Astrocyte (in vitro differentiated cells and primary cell): ENCODE measurements around the gene GJB5.

Source experiments
- CTCF ChIP-seq: IDR thresholded peaks from 2 replicates; pipeline ENCODE4 v1.5.1; 2011; ENCODE audit warnings: low read depth, mild to moderate bottlenecking, inconsistent platforms, low read length, moderate library complexity; ENCODE audit not compliant: insufficient read depth
- EZH2 ChIP-seq: IDR thresholded peaks from 2 replicates; pipeline ENCODE4 v1.6.1; 2012; ENCODE audit warnings: mild to moderate bottlenecking, low read length, inconsistent platforms; ENCODE audit not compliant: insufficient read depth

- no peak for TF ChIP-seq CTCF
- no peak for TF ChIP-seq EZH2
These were observed 14.0 kb downstream of the GJB5 start for GRCh38 chr1:34768856-34769255.
